GM18867 (cell line): Measurements from ENCODE around the gene INSL3.

ENCODE experiments used
- ATAC-seq: cut with Tn5 transposase; IDR thresholded peaks from one replicate; pipeline ENCODE4 v1.9.1; 2021; ENCODE audit warnings: mild to moderate bottlenecking, moderate library complexity; ENCODE audit not compliant: unreplicated experiment

Gene INSL3

GRCh38 chr19:17821190-17821589 is at the start of gene INSL3:
TSS of gene INSL3 (minus strand) at chr19:17821519. CDS start at chr19:17821506, 13 bp downstream.
- no peak for ATAC-seq

GRCh38 chr19:17869114-17869608 is 47.8 kb upstream of the INSL3 start:
- no peak for ATAC-seq

GRCh38 chr19:17868669-17869068 is 47.4 kb upstream of the INSL3 start:
- no peak for ATAC-seq

- no peak for ATAC-seq
Observed at GRCh38 chr19:17866964-17867486, 45.7 kb upstream of the INSL3 start.

- no peak for ATAC-seq
Observed at GRCh38 chr19:17866312-17866963, 45.1 kb upstream of the INSL3 start.

GRCh38 chr19:17865364-17866311 is 44.3 kb upstream of the INSL3 start:
- no peak for ATAC-seq

GRCh38 chr19:17863520-17864182 is 42.3 kb upstream of the INSL3 start:
- no peak for ATAC-seq

GRCh38 chr19:17862711-17863519 is 41.6 kb upstream of the INSL3 start:
- no peak for ATAC-seq

GRCh38 chr19:17861542-17862402 is 40.5 kb upstream of the INSL3 start:
- ATAC-seq = no peak

- ATAC-seq = no peak
Observed at GRCh38 chr19:17860993-17861360, 39.7 kb upstream of the INSL3 start.

GRCh38 chr19:17860331-17860992 is 39.1 kb upstream of the INSL3 start:
- ATAC-seq = no peak

GRCh38 chr19:17859533-17860330 is 38.4 kb upstream of the INSL3 start, which contains the start of gene RPL18A:
TSS of gene RPL18A (plus strand) at chr19:17859910. CDS start at chr19:17859957, 47 bp downstream.
- ATAC-seq = peak; percentile 93

GRCh38 chr19:17855280-17856152 is 34.2 kb upstream of the INSL3 start:
- ATAC-seq = no peak

GRCh38 chr19:17854061-17854460 is 32.7 kb upstream of the INSL3 start:
- no peak for ATAC-seq

- ATAC-seq = no peak
Observed at GRCh38 chr19:17848595-17849292, 27.4 kb upstream of the INSL3 start.
